Stimulated activated CD4-positive, alpha-beta T cell treated with anti-CD3 and anti-CD28 coated beads, Interleukin-2, amount 100 ng/mL, for 4 hours (primary cell): ENCODE data around the gene LCN10.

Experiments used
- DNase-seq: peaks from one replicate; pipeline ENCODE4 v3.0.0-alpha.2; 2020; ENCODE audit warnings: low read depth

The LCN10 gene

DNA sequence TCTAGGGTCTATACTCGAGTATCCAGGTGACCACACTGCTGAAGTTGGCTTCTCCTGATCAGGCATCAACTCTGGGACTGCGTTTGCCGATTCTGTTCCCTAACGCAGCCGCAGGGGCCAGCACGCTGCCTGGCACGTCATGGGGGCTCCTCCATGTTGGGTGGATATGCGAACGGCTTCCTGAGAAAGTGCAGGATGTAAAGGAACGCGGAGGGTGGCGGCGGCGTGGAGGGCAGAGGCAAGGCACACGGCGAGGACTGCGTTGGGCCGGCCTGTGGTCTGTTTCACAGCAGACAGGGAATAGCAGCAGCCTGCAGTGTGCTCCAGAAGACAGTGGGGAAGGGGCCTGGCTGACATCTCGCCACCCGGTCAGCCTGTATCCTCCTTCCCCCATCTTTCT, 3.8 kb downstream of the LCN10 start:
- DNase-seq, result no peak

DNA sequence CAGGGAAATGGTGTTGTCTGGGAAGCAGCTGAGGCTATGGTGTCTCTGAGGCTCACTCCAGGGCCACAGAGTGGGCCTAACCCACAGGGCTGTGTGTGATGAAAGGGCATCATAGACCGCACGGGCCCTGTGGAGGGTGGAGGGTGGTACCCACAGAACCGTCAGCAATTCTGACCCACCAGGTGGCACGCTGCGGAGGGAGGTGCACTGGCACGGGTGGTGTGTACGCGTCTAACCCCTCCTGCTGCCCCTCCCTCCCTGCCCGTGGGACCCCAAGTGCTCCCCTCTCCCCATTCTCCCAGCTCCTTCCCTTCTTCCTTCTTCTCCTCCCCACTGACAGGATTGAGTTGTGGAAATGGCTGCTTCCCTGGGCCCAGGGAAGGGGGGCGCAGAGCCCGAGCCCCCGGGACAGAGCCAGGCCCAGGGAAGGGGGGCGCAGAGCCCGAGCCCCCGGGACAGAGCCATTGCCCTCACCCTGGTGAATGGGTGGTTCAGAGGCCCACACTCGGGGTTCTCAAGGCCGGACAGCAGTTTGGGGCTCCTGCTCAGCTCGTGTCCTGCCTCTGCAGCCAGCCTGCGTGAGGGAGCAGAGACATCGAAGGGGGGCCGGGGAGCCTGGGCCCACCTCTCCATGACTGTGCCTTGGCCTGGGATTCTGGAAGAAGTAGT, 6.8 kb downstream of the LCN10 start:
- DNase-seq, result no peak

DNA sequence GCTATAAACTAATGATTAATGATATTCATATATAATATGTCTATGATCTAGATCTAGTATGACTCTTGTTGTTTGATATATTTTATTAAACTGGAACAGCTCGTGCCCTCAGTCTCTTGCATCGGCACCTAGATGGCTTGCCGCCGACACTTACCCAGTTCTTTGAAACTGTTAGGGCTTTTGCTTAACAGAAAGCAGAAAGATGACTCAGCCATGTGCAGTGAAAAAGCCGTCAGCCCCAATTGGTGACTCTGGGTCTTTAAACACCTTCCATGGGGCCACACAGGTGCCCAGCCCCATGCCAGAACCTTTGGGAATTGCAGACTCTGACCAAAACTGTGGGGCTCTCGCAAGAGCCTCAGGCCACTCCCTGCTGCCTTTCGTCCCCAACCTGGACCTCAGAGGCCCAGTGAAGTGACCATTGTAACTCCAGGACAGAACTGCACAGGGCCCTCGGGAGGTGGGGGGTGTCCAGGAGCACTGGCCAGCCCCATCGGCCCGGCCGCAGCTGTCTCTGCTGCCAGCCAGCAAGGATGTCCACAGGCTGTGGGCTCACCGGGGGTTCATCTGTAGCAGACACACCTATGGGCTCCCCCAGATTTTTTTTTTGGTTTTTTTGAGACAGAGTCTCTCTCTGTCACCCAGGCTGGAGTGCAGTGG, 7.8 kb downstream of the LCN10 start:
- DNase-seq, result no peak

DNA sequence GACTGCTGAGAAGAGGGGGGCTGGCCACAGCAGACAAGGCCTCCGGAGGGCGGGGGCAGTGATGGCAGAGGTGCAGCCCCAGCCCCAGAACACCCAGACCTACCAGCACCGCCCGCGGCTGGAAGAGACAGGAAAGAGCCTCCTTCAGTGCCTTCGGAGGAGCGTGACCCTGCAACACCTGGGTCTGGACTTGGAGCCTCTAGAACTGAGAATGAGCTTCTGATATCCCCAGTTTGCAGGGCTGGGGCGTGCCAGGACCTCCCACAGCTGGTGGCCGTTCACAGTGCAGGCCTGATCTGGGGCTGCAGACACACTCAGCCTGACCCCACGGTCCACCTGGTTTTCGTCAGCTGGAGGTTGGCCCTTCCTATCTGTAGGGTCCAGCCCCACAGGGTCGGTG, 9.1 kb downstream of the LCN10 start:
- no peak for DNase-seq

DNA sequence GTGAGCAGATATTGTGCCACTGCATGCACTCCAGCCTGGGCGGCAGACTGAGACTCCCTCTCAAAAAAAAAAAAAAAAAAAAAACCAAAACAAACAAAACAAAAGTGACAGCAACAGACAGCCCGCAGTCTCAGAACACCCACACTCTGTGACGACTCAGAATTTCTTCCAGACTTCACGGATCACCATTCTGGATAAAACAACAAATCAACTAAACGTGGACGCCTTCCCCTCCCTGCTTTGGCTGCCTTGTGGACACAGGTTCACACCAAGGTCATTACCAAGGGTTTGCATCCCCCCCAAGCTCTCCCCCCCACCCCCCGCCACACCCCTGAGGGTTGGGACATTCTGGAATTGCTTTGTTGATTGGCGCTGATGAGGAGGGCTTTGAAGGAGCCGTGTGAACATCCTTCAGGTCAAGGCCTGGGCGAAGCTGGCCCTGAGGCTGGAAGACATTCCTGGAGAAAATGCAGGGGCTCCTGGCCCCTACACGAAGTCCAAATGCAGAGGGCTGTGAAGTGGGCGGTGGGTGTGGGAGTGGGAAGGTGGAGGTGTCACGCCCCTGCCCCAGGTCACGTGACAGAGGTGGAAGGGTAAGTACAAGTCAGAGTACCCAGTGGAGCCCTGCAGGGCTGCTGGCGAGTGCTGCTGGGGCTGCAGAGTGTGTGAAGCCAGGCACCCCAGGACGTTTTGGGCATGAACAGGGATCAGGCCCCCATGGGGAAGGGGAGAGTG, 10.1 kb downstream of the LCN10 start:
- no peak for DNase-seq

DNA sequence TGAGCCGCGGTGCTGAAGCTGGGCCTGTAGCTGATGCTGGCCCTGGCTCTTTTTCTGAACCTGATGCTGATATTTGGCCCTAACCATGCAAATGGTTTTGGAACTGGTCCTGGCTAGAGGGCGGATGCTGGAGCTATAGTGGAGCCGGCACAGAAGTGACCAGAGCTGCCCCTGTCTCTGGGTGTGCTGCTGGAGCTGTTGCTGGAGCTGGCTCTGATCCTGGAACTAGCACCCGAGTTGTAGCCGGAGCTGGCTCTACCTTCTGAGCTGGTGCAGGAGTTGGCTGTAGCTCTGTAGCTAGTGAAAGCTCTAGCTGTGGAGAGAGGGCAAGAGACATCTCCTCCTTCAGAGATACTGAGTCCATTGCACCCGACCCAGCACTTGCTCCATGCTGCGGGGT, 12.8 kb downstream of the LCN10 start:
- no peak for DNase-seq

DNA sequence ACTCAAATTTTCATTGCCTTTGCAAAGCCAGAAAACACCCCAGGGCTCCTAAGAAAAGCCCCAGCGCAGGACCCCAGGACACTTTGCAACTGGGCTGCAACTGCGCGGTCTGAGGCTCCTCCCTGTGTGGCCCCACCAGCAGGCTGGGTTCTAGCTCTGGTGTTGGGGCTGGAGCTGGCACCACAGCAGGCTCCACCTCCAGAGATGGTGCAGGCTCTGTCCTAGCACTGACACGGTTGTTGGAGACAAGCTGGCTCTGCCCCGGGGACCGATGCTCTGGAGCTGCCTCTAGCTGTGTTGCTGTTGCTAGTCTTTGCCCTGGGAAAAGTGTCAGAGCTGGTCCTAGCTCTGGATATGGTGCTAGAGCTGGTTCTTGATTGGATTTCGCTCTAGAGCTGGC, 13.6 kb downstream of the LCN10 start:
- DNase-seq, result no peak

DNA sequence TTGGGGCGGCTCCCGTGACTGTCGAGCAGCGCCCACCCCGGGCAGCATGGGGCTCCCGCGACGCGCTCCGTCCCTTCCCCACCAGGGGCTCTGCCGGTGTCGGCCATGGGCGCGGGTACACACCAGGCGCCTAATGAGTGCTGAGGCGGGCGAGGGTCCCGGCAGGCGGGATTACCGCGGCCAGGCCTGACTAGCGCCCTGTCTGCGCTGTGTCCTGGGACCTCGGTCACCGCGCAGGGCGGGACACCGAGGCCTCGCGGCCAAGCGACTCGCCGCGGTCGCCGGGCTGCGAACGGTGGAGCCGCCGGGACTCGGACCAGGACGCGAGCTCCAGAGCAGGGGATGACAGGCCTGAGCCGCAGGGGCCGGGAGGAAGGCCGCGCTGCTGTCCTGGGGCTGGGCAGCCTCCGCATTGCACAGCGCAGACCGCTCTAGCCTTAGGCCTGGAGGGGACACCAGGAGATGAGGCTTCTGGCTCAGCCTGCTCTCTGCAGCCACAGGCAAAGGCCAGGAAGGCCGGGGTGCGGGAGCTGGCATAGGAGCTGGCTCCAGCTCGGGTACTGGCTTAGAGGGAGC, 14.1 kb downstream of the LCN10 start:
- no peak for DNase-seq

DNA sequence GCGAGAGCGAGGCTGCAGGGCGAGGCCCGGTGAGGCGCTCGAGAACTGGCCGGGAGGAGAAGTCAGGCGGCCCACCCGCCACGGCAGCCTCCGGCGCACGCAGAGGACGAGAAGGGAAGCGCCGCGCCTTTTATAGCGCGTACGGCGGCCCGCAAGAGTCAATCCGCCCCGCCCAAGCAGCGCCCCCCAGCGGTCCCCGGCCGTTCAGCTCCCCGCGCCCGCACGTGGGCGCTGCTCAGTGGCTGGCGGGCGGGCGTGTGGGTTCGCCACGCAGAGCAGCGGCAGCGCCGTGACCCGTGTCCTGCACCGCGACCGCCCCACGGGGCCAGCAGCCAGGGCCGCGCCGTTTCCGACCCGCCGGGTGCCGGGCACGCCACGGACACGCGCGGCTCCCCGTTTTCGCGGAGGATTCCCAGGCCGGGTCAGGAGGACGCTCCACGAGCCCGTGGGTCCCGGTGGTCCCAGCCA, 14.6 kb downstream of the LCN10 start:
- DNase-seq, result peak; percentile 89

DNA sequence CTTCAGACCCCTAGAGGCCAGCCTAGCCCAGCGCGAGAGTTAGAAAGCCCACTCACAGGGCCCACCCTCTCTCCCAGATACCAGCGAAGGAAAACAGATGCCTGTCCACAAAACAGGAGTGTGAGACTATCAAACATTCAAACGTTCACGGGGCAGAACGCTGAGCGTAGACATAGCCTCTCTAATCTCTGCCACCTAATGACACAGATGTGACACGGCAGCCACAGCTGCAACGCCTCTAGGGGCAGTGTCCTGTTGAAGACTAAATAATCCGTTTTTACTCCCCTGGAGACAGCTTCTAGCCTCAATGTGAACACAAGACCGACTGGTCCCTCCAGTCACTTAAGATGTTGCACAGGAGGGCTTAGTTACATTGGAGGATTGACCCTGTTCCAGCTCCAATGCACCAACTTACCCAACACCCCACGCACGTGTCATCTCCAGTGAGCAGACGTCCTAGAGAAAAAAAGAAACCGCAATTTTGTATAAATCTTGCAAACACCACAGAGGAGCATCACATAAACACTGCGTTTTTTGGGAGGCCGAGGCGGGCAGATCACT, 16.0 kb downstream of the LCN10 start:
- no peak for DNase-seq

DNA sequence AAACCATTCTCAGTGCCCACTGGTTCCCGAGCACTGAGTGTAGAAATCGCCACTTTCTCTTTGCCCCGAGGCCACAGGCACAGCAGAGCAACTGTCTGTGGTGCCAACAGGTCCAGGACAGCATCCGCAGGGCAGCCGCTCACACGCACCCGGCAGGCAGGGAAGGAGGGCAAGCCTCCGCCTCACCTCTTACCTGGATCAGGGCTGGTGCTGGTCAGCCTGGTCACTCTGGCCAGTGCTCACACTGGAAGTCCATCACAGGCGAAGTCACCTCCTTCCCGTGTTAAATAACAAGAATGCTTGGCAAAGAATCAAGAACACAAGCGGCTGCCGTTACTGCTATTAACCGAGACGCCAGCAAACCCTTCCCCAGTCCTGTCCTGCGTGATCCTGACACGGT, 16.6 kb downstream of the LCN10 start:
- no peak for DNase-seq

DNA sequence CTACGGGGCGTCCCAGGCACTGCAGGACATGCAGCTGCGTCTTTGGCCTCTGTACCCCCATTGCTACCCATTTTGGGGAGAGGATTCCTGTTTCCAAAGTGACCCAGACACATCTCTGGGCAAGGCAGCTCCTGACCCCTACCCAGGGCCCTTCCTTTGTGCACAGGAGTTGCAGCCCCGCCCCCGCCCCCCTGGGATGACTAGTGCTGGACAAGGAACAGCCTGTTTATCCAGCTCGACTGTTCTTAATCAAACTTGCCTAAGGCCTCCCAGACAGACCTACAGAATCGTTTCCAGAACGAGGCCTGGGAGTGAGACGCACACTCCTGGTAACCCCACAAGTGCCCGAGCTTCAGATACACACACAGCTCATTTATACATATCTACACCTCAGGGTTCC, 17.1 kb downstream of the LCN10 start:
- DNase-seq, result no peak

DNA sequence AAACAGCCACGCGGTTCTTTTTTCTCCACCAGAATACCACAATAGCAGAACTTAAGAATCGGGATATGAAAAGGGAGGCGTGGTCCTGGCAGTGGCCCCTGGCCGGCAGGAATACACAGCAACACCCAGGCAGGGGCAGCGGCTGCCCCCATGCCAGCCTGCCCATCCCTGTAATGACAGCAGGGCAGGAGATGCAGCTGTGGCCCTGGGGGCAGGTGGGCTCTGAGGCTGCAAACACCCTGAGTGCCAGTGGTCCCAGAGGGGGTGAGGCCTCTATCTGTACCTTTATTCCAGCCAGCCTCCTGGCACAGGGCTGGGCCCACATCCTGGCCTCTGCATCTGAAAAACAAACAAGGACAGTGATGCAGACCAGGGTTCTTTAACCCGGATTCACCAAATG, 18.0 kb downstream of the LCN10 start:
- no peak for DNase-seq

DNA sequence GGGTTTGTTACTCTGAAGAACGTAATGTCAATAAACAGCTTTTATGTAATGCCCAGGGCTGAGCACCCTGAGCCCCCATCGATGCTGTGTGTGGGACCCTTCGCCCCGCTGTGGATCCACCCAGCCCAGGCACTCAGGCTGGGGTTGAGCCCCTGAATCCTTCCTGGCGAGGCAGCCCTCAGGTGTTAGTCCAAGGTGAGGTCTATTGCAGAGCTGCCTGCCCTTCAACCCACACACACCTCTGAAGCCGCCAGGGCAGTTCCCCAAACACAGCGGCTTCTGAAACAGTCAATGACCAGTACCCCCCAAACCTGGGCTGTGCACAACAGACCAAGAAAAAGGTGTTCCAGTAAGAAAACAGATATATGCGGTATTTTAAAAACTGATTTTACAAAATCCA, 18.8 kb downstream of the LCN10 start:
- no peak for DNase-seq

DNA sequence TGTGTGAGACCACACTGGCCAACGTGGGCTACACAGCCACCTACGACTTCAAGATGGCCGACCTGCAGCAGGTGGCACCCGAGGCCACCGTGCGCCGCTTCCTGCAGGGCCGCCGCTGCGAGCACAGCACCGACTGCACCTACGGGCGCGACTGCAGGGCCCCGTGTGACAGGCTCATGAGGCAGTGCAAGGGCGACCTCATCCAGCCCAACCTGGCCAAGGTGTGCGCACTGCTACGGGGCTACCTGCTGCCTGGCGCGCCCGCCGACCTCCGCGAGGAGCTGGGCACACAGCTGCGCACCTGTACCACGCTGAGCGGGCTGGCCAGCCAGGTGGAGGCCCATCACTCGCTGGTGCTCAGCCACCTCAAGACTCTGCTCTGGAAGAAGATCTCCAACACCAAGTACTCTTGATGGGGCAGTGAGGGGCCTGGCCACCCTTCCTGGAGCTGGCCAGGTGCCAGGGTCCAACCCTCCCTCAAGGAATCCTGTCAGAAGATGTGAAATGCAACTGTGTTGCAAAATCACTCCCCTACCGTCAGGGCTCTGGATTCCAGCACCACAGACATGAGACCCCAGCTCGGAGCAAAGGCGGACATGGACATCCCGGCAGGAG, 19.3 kb downstream of the LCN10 start:
- no peak for DNase-seq

DNA sequence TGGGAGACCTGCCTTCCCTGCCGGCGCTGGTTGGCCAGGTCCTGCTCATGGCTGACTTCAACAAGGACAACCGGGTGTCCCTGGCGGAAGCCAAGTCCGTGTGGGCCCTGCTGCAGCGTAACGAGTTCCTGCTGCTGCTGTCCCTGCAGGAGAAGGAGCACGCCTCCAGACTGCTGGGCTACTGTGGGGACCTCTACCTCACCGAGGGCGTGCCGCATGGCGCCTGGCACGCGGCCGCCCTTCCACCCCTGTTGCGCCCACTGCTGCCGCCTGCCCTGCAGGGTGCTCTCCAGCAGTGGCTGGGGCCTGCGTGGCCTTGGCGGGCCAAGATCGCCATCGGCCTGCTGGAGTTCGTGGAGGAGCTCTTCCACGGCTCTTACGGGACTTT, 19.8 kb downstream of the LCN10 start:
- no peak for DNase-seq

DNA sequence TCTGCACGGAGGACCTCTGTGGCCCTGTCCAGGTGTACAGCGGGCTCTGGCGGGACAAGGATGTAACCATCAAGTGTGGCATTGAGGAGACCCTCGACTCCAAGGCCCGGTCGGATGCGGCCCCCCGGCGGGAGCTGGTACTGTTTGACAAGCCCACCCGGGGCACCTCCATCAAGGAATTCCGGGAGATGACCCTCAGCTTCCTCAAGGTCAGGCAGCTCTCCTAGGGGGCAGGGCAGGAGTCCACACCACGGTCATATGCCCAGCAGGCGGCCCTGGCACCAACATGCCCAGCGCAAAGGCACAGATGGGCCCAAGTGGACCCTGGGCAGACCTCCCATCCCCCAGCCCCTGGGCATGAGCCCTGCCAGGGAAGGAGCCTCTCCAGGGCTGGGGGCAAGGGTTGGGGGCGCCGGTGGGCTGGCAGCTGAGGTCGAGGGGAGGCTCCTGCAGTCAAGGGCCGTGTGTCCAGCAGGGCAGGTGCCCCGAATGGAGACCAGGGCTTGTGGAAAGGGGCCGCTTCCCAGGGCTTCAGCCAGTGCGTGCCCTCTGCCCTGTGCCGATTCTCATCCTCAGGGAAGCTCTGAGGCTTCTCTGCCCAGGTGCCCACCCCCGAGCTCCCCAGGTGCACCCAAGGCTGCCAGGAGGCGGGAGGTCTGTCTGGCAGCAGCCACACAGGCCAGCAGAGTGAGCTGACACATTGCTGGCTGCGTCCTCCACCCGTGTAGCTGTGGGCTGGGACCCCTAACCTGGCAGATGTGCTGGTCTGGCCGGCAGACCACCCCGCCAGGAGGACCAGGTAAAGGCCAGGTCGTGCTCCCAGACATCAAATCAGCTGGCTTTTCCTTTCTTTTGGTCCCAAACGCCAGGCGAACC, 20.4 kb downstream of the LCN10 start:
- no peak for DNase-seq

DNA sequence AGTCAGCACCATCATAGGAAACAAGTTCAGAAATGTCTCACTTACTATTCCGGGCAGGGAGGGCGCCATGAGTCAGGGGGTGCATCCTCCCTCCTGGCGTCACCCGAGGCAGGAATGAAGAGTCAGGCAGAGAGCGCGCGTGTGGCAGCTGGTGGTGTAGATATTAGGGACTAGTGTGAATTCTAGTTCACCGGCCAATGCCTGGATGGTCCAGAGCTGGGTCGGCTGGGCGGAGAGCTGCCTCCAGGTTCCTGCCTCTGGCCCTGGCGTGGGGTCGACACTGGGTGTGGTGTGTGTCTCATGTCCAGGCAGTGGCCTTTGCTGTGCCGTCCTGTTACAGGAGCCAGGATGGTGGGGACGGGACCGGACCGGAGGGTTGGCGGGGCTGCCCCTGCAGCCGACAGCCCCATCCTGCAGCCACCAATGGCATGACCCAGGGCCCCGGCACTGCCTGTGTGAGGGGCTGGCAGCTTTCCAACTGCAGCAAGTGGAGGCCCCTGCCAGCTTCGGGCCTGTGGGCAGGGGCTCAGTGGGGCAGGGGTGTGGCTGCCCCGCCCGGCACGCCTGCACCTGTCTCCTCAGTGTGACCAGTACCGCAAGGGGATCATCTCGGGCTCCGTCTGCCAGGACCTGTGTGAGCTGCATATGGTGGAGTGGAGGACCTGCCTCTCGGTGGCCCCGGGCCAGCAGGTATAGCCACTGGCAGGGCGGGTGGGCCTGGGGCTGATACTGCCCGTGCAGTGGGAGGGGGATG, 21.2 kb downstream of the LCN10 start:
- DNase-seq, result no peak

DNA sequence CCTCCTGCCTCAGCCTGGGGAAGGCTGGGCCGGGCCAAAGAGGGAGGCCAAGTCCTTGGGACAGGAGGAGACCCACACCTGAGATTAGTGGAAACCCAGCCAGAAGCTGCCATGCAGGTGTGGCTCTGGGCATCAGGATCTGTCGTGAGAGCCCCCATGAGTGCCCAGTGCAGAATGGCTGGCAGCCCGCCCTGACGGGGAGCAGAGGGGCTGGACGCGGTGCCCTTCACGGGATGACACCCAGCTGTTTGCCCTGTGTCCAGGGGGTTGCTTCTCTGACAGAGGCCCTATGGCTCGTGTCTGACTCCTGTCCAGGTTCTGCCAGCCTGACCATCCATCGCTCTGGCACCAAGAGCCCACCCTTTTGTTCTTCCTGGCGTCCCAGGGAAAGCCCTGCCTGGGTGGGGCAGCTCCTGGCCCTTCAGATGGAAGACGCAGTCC, 21.8 kb downstream of the LCN10 start:
- no peak for DNase-seq

DNA sequence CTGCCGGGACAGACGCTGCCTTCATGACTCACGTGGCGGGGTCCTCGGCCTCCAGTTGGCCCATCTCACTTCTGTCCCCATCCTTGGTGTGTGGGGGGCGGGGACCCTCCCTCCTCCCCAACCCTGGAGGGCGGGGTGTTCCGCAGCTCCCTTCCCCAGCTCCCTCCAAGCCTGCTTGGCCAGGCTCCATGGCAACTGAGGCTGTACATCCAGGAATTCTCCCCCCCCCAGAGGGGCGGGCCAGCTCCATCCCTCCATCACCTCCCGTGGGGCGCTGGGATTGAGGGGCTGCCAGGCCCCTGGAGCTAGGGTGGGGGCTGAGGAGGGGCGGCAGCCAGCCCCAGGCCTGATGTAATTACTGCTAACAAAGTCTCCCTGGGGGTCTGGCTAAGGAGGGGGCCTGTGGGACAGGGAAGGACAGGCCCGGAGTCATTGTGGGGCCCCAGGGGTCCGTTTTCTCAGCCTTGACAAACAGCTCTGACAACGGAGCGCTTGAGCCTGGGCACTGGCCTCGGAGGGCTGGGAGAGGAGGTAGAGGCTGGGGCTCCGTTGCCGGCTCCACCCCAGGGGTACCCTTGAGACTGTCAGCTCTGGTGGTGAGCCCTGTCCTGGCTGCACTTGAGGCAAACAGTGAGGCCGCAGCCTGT, 22.4 kb downstream of the LCN10 start:
- DNase-seq, result no peak
